Right kidney (tissue), 9 donors: ENCODE measurements around the gene SCN3B.
"Not testable (repeated sequence)": the region's sequence is repeated elsewhere in the genome, so short reads cannot be mapped to it uniquely, and the experiment has no call there.

Source experiments
- DNase-seq: peaks from one replicate; pipeline ENCODE4 v3.0.0-alpha.2; 2016
- long read RNA-seq, 8 donors: transcript quantifications; one replicate each; lab custom pipeline, GENCODE V29; 2026

The SCN3B gene
- long read RNA-seq, donor 1: 0 reads
- long read RNA-seq, donor 2: 0 reads
- long read RNA-seq, donor 3: 0 reads
- long read RNA-seq, donor 4: 0 reads
- long read RNA-seq, donor 5: 0 reads
- long read RNA-seq, donor 6: 0 reads
- long read RNA-seq, donor 7: 0 reads
- long read RNA-seq, donor 8: 0 reads

DNA sequence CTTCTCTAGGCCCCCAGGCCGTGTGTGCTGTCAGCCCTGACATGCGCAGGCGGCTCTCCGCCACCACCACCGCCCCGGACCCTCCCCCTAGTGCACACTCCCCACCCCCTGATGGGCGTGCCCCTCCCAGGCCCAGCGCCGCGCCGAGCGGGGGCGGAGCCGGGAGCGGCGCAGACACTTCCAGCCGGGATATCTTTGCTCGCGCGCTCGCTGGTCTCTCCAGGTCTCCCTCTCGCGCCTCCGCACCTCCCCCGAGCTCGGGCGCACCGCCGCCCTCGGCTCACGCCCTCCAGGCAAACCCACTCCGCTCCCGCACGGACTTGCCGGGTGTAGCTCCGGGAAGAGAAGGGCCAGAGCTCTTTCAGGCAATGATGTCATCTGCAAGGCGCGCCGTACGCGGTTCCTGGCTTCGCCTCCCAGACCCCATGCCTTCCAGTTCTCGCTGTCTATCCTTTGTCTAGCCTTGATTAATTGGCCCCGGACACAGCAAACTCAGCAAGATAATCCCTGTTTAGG is at the start of gene SCN3B:
Gene SCN3B, minus strand, starts transcription at position 59 of the 516 bp plus-strand sequence. CDS start 823 bp downstream, outside the sequence.
- DNase-seq: peak; percentile 88

- DNase-seq: no peak
Observed at GRCh38 chr11:123702696-123703095, 48.3 kb upstream of the SCN3B start.

DNA sequence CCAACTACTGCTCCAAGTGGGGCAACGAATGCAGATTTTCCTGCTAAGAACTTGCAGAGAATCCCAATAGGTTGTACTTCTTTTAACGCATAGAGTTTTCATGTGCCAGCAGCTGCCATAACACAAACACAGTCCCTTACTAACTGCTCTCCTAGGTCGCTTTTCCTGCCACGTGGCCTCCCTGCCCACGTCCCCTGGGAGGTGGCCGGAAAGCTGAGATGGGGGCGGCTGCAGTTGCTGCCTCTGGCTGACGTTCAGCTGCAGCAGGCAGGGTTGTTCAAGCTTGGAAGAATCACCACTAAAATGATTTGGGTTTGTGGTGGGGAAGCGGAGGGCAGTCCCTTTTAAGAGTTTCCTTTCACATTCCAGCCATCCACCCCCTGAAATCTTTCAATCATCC is 47.7 kb upstream of the SCN3B start:
- DNase-seq: no peak

- no peak for DNase-seq
Observed at GRCh38 chr11:123700772-123701171, 46.3 kb upstream of the SCN3B start.

DNA sequence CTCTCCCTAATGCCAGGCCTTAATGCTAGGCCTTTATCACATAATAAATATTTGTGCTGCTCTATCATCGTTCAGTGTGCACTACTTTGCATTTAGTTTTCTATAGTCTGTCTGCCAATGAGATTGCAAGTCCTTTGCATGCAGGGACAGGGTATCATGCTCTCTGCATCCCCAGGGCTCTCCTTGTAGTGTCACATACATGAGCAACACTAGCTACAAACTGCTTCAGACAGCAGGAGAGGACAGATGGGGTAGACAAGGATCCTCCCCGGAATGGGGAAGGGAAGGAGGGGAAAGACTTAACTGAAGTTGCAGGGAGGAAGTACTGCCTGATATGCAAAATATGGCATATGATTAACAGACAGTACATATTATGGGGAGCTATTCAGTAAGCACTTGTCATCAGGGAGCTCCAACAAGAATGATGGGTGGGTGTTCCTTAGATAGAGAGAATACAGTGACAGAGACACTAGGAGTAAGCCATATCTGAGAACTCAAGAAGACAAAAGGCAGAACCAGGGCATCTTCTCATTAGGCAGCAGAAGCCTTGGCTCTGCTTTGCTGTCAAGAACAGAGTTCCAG is 44.2 kb upstream of the SCN3B start:
- no peak for DNase-seq

GRCh38 chr11:123696183-123696582 is 41.8 kb upstream of the SCN3B start:
- no peak for DNase-seq

- DNase-seq: no peak
Observed at GRCh38 chr11:123695231-123695630, 40.8 kb upstream of the SCN3B start.

DNA sequence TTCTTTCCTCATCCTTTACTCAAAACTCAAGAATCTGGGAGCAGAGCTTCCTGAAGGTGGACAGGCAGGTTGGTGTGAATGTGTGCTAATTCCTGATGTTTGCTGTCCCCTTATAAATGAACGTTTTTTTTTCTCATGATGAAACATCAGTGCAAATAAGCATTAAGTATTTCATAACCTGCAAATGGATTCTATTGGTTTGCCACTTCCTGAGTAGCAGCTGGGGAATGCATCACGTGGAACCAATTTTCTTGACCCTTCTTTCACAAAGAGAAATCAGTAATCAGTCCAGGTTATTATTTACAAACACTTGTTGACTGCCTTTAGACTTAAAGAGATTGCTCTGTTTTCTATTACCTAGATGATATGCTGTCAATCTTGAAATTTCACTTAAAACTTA is 40.1 kb upstream of the SCN3B start:
- no peak for DNase-seq

- no peak for DNase-seq
Observed at GRCh38 chr11:123692961-123693360, 38.5 kb upstream of the SCN3B start.

GRCh38 chr11:123690485-123690884 is 36.1 kb upstream of the SCN3B start:
- no peak for DNase-seq

GRCh38 chr11:123684601-123685000 is 30.2 kb upstream of the SCN3B start:
- DNase-seq: no peak

GRCh38 chr11:123683428-123684170 is 29.2 kb upstream of the SCN3B start:
- no peak for DNase-seq

DNA sequence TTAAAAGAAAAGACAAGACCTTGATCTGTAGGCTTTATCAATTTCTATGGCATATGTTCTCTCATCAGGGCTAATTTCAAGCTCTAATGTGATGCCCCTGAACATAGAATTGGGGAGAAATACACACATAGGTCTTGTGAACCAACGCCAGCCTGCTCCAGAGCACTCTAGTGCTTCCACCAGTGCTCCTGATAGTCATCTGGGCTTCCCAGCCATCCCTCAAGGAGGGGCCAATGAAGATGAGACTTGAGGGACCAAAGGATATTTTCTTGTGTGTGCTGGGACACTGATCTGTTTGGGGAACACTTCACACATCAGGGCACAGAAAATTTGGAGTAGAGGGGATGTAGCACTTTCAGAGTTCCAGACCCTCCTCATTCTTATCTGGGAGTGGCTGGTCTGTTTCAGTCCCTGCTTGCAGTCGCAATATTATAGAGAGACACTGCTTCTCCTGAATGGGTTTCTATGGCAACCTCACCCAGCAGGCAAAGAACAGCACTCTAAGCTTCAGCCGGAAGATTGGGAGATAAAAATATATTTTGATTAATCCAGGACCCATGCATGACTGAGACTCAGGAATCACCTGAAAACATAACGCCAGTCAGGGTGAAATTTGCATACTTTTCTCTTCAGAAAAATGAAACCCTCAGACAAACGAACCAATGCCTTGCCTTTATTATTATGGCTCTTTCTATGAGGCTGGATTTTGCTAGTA is 28.4 kb upstream of the SCN3B start:
- DNase-seq: no peak

- DNase-seq: no peak
Observed at GRCh38 chr11:123681030-123681429, 26.6 kb upstream of the SCN3B start.

GRCh38 chr11:123678246-123678645 is 23.8 kb upstream of the SCN3B start:
- no peak for DNase-seq

DNA sequence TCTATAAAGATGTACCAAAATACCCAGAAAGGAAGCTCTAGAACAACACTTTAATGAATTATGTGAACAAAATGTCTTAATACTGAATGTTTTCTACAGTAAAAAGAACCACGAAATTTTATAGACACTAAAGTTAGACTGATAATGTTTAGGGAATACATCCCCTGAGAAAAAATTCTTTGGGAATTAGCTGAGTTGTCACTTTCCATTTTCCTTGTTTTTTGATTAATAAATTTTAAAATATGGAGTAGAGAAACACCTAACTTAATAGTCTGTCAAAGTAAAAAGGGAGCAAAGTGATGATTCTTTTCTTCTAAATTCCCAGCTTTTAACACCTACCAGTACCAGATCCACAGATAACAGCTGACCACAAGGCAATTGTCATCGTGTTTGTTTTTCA is 23.1 kb upstream of the SCN3B start:
- DNase-seq: no peak

DNA sequence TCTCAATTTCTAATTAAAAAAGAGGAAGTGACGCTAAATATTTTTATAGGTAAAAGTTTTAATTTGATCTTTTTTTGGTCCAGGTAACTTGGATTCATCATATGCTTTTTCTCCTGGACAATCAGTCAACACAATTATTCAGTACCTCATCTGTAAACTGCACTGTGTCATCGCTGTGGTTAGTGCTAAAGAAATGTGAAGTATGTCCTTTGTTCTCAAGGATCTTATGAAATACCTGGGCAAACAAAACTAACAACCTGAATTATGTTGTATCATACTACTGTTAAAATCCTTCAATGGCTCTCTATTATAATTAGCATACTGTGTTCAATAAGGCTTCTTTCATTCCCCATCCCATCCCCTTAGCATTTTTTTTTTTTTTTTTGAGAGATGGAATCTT is 19.9 kb upstream of the SCN3B start:
- DNase-seq: no peak

DNA sequence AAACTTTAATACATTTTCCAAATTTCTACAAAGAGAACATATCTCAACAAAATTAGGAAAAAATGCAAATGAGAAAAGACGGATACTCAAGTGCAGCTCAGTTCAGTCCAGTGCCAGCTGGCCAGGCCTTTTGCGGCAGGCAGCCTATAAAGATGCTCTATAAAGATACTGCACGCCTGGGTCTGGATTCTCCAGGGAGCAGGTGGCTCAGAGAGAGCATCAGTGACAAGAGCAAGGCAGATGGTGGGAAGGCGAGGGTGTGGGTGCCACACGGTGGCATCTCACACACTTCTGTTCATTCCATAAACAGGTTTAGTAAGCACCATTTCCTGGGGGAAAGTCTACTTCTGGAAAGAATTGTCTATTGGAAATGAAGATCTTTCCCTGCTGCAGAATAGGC is 18.1 kb upstream of the SCN3B start:
- no peak for DNase-seq

GRCh38 chr11:123671534-123671933 is 17.1 kb upstream of the SCN3B start:
- DNase-seq: no peak

DNA sequence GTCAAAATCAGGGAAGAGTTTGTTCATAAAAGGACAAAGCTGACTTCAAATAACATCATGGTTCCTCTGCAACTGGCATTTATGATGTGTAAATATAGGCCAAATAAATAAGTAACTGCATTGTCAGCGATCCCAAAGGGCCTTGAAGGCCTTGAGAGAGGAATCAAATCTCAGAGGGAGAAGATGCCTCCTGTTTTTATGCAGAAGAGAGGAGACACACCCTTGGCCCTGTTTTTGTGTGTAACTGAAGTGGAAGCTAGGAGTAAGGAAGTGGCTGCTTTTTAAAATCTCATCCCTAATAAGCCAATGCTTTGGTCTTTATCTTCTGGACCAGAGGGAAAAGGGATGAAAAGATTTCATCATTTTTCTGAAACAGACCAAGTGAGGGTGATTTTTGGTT is 15.7 kb upstream of the SCN3B start:
- DNase-seq: no peak

- DNase-seq: peak; percentile 6
Observed at GRCh38 chr11:123665306-123665705, 10.9 kb upstream of the SCN3B start.

GRCh38 chr11:123659965-123660364 is 5.5 kb upstream of the SCN3B start:
- not testable (repeated sequence) for DNase-seq

DNA sequence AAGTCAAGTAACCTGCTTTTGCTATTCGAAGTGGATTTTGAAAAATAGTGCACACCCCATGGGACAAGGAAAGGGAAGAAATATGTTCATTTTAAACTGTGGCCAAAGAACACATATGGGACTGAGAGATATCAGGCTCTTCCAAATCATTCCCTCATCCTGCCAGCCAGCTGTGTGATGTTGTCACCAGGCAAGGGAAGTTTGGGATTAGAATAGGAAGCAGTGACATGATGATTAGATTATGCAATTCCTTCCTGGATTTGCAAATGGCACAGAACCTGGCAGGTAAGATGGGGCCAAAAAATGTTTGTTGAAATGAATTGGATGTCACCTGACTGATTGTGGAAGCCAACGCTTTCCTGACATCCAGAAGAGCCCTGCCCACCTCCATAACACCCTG is 4.9 kb upstream of the SCN3B start:
- no peak for DNase-seq
